ENCODE data around the gene OR1C1.

DNA sequence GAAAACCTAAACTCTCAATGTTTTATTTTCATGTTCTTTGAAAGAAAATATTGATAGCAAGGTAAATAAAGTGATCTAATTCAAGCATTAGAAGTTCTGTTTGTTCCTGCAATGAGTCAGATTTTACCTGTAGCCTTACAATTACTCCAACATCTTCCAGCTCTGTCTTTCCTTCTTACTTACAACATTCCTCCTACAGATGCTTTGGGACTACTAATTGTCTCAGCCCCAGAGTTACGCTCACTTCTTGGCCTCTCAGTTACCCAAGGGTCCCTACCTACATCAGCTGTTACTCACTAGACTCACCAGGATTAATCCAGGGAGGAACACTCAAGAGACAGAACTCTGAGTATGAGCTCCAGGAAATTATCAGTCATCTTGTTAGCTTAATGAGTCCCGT lies 37.2 kb upstream of the OR1C1 start:
- TF ChIP-seq, protein P1, sequence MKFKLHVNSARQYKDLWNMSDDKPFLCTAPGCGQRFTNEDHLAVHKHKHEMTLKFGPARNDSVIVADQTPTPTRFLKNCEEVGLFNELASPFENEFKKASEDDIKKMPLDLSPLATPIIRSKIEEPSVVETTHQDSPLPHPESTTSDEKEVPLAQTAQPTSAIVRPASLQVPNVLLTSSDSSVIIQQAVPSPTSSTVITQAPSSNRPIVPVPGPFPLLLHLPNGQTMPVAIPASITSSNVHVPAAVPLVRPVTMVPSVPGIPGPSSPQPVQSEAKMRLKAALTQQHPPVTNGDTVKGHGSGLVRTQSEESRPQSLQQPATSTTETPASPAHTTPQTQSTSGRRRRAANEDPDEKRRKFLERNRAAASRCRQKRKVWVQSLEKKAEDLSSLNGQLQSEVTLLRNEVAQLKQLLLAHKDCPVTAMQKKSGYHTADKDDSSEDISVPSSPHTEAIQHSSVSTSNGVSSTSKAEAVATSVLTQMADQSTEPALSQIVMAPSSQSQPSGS (tag by site-specific recombination; IDR thresholded peaks at IDR 0.05; ENCODE audit: low read depth), result no peak
- TF ChIP-seq ZNF830 (tag by site-specific recombination; IDR thresholded peaks at IDR 0.05; ENCODE audit: low read depth), result no peak
- TF ChIP-seq SP3 (tag by site-specific recombination; IDR thresholded peaks at IDR 0.05), result no peak
